Activated T-cell treated with anti-CD3 and anti-CD28 coated beads, Interleukin-2, amount 50 U/mL, for 48 hours (primary cell): ENCODE data around the gene KCNK5.

Experiments used
- DNase-seq, 2 experiments: peaks; one replicate each; pipeline ENCODE4 v3.0.0-alpha.2; 2020

The KCNK5 gene

GRCh38 chr6:39196673-39197091 is 32.6 kb downstream of the KCNK5 start:
- DNase-seq = no peak

- no peak for DNase-seq
These were observed 33.4 kb downstream of the KCNK5 start for GRCh38 chr6:39195792-39196385.

GRCh38 chr6:39194466-39194865 is 34.8 kb downstream of the KCNK5 start:
- DNase-seq = no peak

DNA sequence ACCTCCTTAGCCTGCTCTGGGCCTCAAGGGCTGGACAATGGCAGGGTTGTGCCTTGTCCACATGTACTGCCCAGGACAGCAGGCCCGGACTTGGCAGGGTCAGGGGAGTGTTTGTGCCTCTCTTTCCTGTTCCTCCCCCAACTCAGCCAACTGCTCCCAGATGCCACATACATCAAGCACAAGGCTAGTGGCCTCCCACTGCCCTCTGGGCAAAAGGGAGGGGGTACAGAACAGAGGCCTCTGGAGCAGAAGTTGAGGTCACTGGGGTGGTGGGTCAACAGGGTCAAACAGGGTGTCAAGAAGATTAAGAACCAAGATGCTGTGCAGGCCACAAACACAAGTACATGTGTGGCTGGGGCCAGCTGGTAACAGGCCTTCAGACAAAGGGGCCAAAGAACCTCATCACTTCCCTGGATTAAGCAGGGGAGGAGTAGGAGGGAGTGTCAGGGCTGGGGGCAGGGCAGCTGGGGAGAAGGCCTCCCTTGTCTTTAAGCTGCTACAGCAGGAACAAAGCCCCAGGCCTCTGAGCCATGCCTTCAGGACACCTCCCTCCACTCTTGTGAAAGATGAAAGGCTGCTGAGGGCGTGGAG is 36.0 kb downstream of the KCNK5 start:
- no peak for DNase-seq

GRCh38 chr6:39192736-39193135 is 36.5 kb downstream of the KCNK5 start:
- DNase-seq = no peak

- DNase-seq = no peak
These were observed 37.9 kb downstream of the KCNK5 start for GRCh38 chr6:39191236-39191930.

GRCh38 chr6:39190545-39191235 is 38.6 kb downstream of the KCNK5 start:
- DNase-seq = no peak

DNA sequence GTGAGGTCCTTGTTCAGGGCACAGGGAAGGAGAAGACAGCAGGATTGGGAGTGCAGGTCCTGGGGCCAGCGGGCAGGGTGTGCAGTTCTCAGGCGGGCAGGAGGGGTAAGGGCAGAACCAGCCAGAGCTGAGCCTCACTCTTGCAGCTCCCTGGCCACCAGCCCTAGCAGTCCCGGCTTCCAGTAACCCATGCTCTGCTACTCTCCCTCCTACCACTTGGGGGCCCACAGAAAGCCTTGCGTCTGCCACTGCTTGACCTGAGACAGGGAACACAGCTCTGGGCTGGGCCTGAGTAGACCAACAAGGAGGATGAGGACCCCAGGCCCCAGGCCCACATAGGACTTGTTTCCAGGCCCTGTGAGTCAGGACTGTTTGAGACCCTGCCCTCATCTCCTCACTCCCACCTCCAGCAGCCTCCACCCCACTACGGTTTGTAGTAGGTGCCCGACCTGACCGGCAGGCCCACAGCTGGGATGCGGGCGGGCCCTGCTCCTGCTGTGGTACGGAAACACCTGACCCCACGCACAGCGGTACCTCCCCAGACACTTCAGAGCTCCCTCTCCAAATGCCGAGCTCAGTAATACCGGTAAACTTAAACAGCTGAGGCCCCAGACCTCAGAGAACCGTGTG is 39.2 kb downstream of the KCNK5 start:
- DNase-seq = peak; percentile 34 to 36

- DNase-seq = no peak
These were observed 40.1 kb downstream of the KCNK5 start for GRCh38 chr6:39189131-39189530.

DNA sequence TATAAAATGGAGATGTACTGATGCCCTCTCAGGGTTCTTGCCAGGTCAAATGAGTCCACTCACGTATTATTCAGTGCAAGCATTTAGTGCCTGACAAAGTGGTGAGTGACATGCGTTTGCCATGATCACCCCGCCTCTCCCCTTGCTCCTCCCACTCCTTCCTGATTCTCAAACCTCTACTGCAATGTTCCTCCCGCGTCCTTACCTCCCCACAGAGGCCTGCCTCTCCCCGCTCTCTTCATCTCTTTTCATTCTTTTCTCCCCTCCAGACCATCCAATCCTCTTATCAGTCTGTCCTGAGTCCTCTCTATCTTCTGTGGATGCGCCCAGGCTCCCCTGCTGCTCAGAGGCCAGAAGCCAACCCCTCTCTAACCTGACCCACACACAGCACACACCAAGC is 40.7 kb downstream of the KCNK5 start:
- peak in 1 of 2 experiments; percentile 31 for DNase-seq

DNA sequence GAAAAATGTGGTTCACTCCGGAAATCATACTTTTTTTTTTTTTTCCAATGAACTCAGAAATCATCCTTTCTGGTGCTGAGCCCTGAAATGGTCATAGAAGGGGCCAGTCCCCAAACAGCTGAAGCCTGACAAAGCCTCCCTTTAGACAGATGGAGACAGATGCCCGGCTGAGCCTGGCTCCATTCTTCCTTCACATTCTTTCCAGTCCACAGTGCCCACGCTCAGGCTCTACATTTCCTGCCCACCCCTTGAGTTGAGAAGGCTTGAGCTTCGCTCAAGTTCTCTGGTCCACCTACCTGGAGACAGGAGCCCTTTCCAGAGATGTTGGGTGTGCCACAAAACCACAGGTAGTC is 41.2 kb downstream of the KCNK5 start:
- no peak for DNase-seq

DNA sequence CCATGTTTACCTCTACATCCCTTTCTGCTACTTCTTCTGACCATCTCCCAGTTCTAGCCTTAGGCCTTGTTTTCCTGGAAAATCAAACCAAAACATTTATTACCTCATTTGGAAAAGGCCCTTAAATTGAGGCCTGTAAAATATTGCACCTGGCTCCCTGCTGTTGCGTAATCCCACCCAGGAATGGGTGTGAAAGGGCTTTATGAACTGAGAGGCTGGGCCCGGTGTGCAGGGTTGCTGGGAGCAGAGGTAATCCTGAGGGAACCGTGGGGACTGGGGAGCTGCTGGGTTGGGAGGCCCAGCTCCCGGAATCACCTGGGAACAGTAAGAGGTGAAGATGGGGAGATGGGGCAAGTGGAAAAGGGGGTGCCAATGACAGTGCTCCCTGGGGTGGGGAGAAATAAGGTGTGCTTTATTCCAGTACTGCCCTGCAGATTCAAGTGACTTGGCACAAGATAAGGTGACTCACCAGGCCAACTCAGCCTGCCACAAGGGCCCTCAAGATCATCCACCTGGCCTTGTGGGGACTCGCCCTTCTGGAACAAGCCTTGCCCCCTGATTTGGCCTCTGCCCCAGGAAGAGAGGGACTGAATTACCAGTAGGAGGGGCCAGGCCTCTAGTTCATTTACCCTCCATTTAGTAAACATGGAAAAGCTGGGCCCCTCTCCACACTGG is 44.2 kb downstream of the KCNK5 start:
- no peak for DNase-seq

- DNase-seq = no peak
These were observed 46.7 kb downstream of the KCNK5 start for GRCh38 chr6:39182604-39183003.

GRCh38 chr6:39181826-39182225 is 47.4 kb downstream of the KCNK5 start:
- no peak for DNase-seq

DNA sequence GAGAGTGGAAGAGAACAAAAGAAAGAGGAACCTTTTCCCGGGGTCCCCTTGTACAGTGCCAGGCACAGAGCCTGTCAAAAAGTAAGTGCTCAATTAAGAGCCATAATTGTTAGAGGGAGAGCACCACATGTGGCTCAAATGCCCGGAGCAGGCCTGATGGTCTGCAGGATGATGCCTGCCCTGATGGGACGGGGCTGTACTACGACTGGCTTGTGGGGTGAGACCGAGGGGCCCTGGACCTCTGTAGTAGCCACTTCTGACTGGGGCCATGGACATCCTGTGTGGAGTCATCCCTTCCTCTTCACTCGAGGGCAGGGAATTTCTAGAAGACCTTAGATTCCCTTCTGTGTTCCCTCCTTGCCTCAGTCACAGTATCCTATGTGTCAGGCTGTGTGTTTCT is 47.9 kb downstream of the KCNK5 start:
- no peak for DNase-seq

- DNase-seq = no peak
These were observed 50.5 kb downstream of the KCNK5 start for GRCh38 chr6:39178804-39179203.

GRCh38 chr6:39178235-39178634 is 51.0 kb downstream of the KCNK5 start:
- no peak for DNase-seq

DNA sequence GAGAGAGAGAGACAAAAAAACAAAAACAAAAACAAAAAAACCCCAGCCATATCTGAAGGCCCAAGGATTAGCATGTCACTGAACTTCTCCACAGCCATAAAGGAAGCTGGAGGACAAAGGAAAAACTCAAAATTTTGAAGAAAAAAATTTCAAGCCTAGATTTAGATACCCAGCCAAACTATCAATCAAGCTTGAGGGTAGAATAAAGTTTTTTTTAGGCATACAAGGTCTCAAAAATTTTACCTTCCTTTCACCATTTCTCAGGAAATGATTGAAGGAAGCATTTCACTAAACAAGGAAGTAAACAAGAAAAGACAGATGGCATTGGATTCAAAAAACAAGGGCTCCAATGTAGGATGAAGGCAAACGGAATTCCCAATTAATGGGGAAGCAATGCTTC is 52.1 kb downstream of the KCNK5 start:
- DNase-seq = no peak

- DNase-seq = no peak
These were observed 56.0 kb downstream of the KCNK5 start for GRCh38 chr6:39173270-39173669.

DNA sequence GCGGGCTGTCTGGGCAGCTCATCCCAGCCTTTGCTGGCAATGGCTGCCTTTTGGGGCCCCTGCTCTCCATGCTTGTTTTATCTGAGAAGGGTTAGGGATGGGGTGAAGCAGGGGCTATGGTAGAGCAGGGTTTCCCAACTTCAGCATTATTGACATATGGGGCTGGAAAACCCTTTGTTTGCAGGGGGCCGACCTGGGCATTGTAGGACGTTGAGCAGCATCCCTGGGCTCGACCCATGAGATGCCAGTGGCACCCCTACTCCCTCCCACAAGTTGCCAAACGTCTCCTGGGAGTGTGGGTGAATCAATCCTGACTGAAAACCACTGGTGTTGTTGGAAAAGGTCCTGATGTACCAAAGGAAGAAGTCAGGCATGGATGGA is 56.9 kb downstream of the KCNK5 start:
- DNase-seq = no peak

GRCh38 chr6:39171489-39172376 is 57.5 kb downstream of the KCNK5 start:
- no peak for DNase-seq

- no peak for DNase-seq
These were observed 58.4 kb downstream of the KCNK5 start for GRCh38 chr6:39170860-39171259.
